ENCODE data around the gene DUOX2.

GRCh38 chr15:45107941-45108630 lies 5.9 kb downstream of the DUOX2 start:
- TF ChIP-seq CTCF (conservative IDR thresholded peaks at IDR 0.05; ENCODE audit: low read depth, low read length) = no peak
- TF ChIP-seq EZH2 (IDR thresholded peaks at IDR 0.05; ENCODE audit: borderline replicate concordance, low read depth, low read length, poor library complexity, severe bottlenecking) = no peak
